Stimulated activated CD4-positive, alpha-beta T cell treated with anti-CD3 and anti-CD28 coated beads, Interleukin-4, amount 100 ng/mL, for 1 hour (primary cell): ENCODE data around the gene GAS7.

Experiments used
- DNase-seq: peaks from one replicate; pipeline ENCODE4 v3.0.0-alpha.2; 2020

GAS7 gene

GRCh38 chr17:9868552-9868951, 329.9 kb downstream of the GAS7 start:
- no peak for DNase-seq

- DNase-seq: no peak
Observed at GRCh38 chr17:9865586-9865985, 332.8 kb downstream of the GAS7 start.

GRCh38 chr17:9862949-9863348, 335.5 kb downstream of the GAS7 start:
- no peak for DNase-seq

GRCh38 chr17:9862220-9862619, 336.2 kb downstream of the GAS7 start:
- no peak for DNase-seq

- DNase-seq: no peak
Observed at GRCh38 chr17:9860851-9861250, 337.6 kb downstream of the GAS7 start.
